ENCODE measurements around the gene KIF26B.

KIF26B gene

GRCh38 chr1:245153552-245154428 is 995 bp upstream of the KIF26B start:
- Histone ChIP-seq H3K4me3 (ENCODE audit: low read length) (peak overlapping the region; percentile 61), H3K4me2 (ENCODE audit: low read depth, low read length) (peak overlapping the region; percentile 93)

DNA sequence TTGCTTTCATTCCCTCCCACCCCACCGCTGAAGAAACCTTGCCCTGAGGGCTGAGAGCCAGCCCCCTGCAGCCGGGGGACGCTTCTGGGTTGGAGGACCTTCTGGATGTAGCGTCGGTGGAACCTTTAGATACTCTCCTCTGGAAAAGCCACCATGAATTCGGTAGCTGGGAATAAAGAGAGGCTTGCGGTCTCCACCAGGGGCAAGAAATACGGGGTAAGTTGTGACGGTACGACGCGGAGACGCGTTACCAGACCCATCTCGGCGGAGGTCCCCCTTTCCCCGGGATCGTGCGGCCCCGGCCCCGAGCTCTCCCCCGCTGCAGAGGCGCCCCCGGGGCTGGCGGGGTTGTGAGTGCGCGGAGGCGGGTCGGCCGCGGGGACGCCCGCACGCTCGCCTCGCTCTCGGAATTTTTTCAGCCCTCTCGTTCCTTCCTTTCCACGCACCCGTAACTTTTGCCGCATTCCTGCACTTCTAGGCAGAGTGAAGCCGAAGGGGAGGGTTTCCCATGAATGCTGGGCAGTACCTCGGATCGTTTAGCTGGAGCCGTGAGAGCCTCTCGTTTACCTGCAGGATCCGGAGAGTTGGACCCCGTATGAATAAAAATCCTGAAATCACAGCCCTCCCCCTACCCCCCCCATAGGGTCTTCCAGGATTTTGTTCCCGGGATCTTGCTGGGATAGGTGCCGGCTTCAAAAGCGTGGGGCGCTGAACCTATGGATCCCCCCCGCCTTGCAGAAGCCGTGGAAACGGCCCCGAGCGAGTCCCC is 671 bp downstream of the KIF26B start:
- DNase-seq, result no peak
- Histone ChIP-seq H2AFZ (ENCODE audit: low read length) (peak overlapping the region; percentile 58; the same call in 1 of the 2 replicates), H3K9ac (ENCODE audit: low read length) (no peak overlapping the region), H3K79me2 (ENCODE audit: low read length) (no peaks in the 10 kb centered on the region), H4K20me1 (ENCODE audit: insufficient read depth, low read length) (no peaks in the 10 kb centered on the region), H3F3A (ENCODE audit: insufficient read depth, low read length) (no peaks in the 10 kb centered on the region), H3K9me2 (replicated peaks; ENCODE audit: insufficient read depth, low read length) (no peaks in the 10 kb centered on the region), H3K4me1 (ENCODE audit: low read length) (0 out of 2 replicates have a peak, but pooled peaks cover 5% of the 10 kb centered on the region), H3K9me3 (replicated peaks; ENCODE audit: insufficient read depth, low read length) (no peaks in the 10 kb centered on the region), H3K27ac (ENCODE audit: low read length) (no peak overlapping the region), H3K36me3 (replicated peaks; ENCODE audit: insufficient read depth, low read length) (no peaks in the 10 kb centered on the region), H3K27me3 (replicated peaks; ENCODE audit: insufficient read depth, low read length) (peaks cover 15% of the 10 kb centered on the region), H3K4me3 (ENCODE audit: low read length) (peak overlapping the region; percentile 61), H3K4me2 (ENCODE audit: low read depth, low read length) (peak overlapping the region; percentile 93)
- TF ChIP-seq EZH2phosphoT487 (IDR thresholded peaks at IDR 0.05; ENCODE audit: low read length) (no peak), EZH2 (optimal IDR thresholded peaks at IDR 0.05; ENCODE audit: low read depth, low read length) (no peak)
- TF ChIP-seq, protein P1, sequence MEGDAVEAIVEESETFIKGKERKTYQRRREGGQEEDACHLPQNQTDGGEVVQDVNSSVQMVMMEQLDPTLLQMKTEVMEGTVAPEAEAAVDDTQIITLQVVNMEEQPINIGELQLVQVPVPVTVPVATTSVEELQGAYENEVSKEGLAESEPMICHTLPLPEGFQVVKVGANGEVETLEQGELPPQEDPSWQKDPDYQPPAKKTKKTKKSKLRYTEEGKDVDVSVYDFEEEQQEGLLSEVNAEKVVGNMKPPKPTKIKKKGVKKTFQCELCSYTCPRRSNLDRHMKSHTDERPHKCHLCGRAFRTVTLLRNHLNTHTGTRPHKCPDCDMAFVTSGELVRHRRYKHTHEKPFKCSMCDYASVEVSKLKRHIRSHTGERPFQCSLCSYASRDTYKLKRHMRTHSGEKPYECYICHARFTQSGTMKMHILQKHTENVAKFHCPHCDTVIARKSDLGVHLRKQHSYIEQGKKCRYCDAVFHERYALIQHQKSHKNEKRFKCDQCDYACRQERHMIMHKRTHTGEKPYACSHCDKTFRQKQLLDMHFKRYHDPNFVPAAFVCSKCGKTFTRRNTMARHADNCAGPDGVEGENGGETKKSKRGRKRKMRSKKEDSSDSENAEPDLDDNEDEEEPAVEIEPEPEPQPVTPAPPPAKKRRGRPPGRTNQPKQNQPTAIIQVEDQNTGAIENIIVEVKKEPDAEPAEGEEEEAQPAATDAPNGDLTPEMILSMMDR (IDR thresholded peaks at IDR 0.05; ENCODE audit: low read length), result no peak

More at GRCh38 chr1:245153552-245154428, 995 bp upstream of the KIF26B start:
- H3K4me1 ChIP-seq (ENCODE audit: low read length), result 0 out of 2 replicates have a peak, but pooled peaks cover 5% of the 10 kb centered on the region
- H3K79me2 ChIP-seq (ENCODE audit: low read length), result no peaks in the 10 kb centered on the region
- H3K9ac ChIP-seq (ENCODE audit: low read length), result no peak overlapping the region
- peaks cover 15% of the 10 kb centered on the region for H3K27me3 ChIP-seq (replicated peaks; ENCODE audit: insufficient read depth, low read length)
- no peaks in the 10 kb centered on the region for H3F3A ChIP-seq (ENCODE audit: insufficient read depth, low read length)
- H3K27ac ChIP-seq (ENCODE audit: low read length), result no peak overlapping the region
- TF ChIP-seq, protein P1 (IDR thresholded peaks at IDR 0.05; ENCODE audit: low read length), result no peak
- no peak for TF ChIP-seq EZH2 (optimal IDR thresholded peaks at IDR 0.05; ENCODE audit: low read depth, low read length)
- no peak for TF ChIP-seq EZH2phosphoT487 (IDR thresholded peaks at IDR 0.05; ENCODE audit: low read length)
- peak overlapping the region; percentile 74 for H2AFZ ChIP-seq (ENCODE audit: low read length)
- H3K36me3 ChIP-seq (replicated peaks; ENCODE audit: insufficient read depth, low read length), result no peaks in the 10 kb centered on the region
- DNase-seq, result peak; percentile 16
- no peaks in the 10 kb centered on the region for H4K20me1 ChIP-seq (ENCODE audit: insufficient read depth, low read length)
- H3K9me3 ChIP-seq (replicated peaks; ENCODE audit: insufficient read depth, low read length), result no peaks in the 10 kb centered on the region
- H3K9me2 ChIP-seq (replicated peaks; ENCODE audit: insufficient read depth, low read length), result no peaks in the 10 kb centered on the region

GRCh38 chr1:245156041-245156735 is 1.4 kb downstream of the KIF26B start:
- Histone ChIP-seq H3K27me3 (replicated peaks; ENCODE audit: insufficient read depth, low read length) (peaks cover 15% of the 10 kb centered on the region), H4K20me1 (ENCODE audit: insufficient read depth, low read length) (no peaks in the 10 kb centered on the region), H3K9me2 (replicated peaks; ENCODE audit: insufficient read depth, low read length) (no peaks in the 10 kb centered on the region), H3K9ac (ENCODE audit: low read length) (no peak overlapping the region), H3F3A (ENCODE audit: insufficient read depth, low read length) (no peaks in the 10 kb centered on the region), H3K4me1 (ENCODE audit: low read length) (0 out of 2 replicates have a peak, but pooled peaks cover 5% of the 10 kb centered on the region), H2AFZ (ENCODE audit: low read length) (peak overlapping the region; percentile 58), H3K9me3 (replicated peaks; ENCODE audit: insufficient read depth, low read length) (no peaks in the 10 kb centered on the region), H3K36me3 (replicated peaks; ENCODE audit: insufficient read depth, low read length) (no peaks in the 10 kb centered on the region), H3K27ac (ENCODE audit: low read length) (no peak overlapping the region), H3K79me2 (ENCODE audit: low read length) (no peaks in the 10 kb centered on the region), H3K4me3 (ENCODE audit: low read length) (peak overlapping the region; percentile 62), H3K4me2 (ENCODE audit: low read depth, low read length) (peak overlapping the region; percentile 93)
- TF ChIP-seq, protein P1 (IDR thresholded peaks at IDR 0.05; ENCODE audit: low read length), result peak; percentile 63
- no peak for TF ChIP-seq EZH2phosphoT487 (IDR thresholded peaks at IDR 0.05; ENCODE audit: low read length)
- TF ChIP-seq EZH2 (optimal IDR thresholded peaks at IDR 0.05; ENCODE audit: low read depth, low read length), result no peak
- peak; percentile 94 for DNase-seq

Data from MM.1S (cell line).